ENCODE results near the gene C1orf35. TPM values are rescaled to one million over a fixed set of nuclear protein-coding genes. Genes with fewer than 3 reads are reported as not detected.

Gene C1orf35
- total RNA-seq, 1 donor from 2014 or later = 5.6 TPM

- no peak for DNase-seq (ENCODE audit: low spot score)
These were observed 7.2 kb downstream of the C1orf35 start for GRCh38 chr1:228095938-228096337.

GRCh38 chr1:228095161-228095560, 8.0 kb downstream of the C1orf35 start:
- DNase-seq (ENCODE audit: low spot score) = no peak

- DNase-seq (ENCODE audit: low spot score) = no peak
These were observed 8.6 kb downstream of the C1orf35 start for GRCh38 chr1:228094432-228095016.

GRCh38 chr1:228093050-228093906, 9.8 kb downstream of the C1orf35 start:
- DNase-seq (ENCODE audit: low spot score) = no peak

GRCh38 chr1:228092342-228093049, 10.6 kb downstream of the C1orf35 start:
- no peak for DNase-seq (ENCODE audit: low spot score)

- DNase-seq (ENCODE audit: low spot score) = no peak
These were observed 12.0 kb downstream of the C1orf35 start for GRCh38 chr1:228091084-228091483.

GRCh38 chr1:228090613-228091081, 12.5 kb downstream of the C1orf35 start:
- DNase-seq (ENCODE audit: low spot score) = no peak

- DNase-seq (ENCODE audit: low spot score) = peak; percentile 78
These were observed 13.4 kb downstream of the C1orf35 start for GRCh38 chr1:228089519-228090380.

- peak; percentile 79 for DNase-seq (ENCODE audit: low spot score)
These were observed 14.3 kb downstream of the C1orf35 start for GRCh38 chr1:228088586-228089498.

GRCh38 chr1:228087771-228088251, 15.3 kb downstream of the C1orf35 start:
- DNase-seq (ENCODE audit: low spot score) = no peak

- no peak for DNase-seq (ENCODE audit: low spot score)
These were observed 17.7 kb downstream of the C1orf35 start for GRCh38 chr1:228085287-228085951.

GRCh38 chr1:228084797-228085196, 18.3 kb downstream of the C1orf35 start:
- no peak for DNase-seq (ENCODE audit: low spot score)

- DNase-seq (ENCODE audit: low spot score) = no peak
These were observed 18.8 kb downstream of the C1orf35 start for GRCh38 chr1:228084325-228084724.

GRCh38 chr1:228083871-228084278, 19.2 kb downstream of the C1orf35 start:
- DNase-seq (ENCODE audit: low spot score) = no peak

GRCh38 chr1:228082918-228083870, 19.9 kb downstream of the C1orf35 start:
- no peak for DNase-seq (ENCODE audit: low spot score)

GRCh38 chr1:228082214-228082917, 20.8 kb downstream of the C1orf35 start, which contains the start of gene ARF1:
Gene ARF1, plus strand, starts transcription at chr1:228082708. Its CDS starts 14,407 bp downstream, at chr1:228097115.
- DNase-seq (ENCODE audit: low spot score) = peak; percentile 98

GRCh38 chr1:228081578-228082213, 21.4 kb downstream of the C1orf35 start:
- DNase-seq (ENCODE audit: low spot score) = no peak

Measured in mesenteric fat pad (tissue), 1 donor.